Activated CD8-positive, alpha-beta T cell treated with anti-CD3 and anti-CD28 coated beads, Interleukin-2, amount 10 ng/mL, durations not matched to agents 7 days and 5 days (primary cell): Measurements from ENCODE around the gene GSTT4. TPM values are rescaled to one million over a fixed set of nuclear protein-coding genes. Genes with fewer than 3 reads are reported as not detected.
A peak's percentile ranks its signal among the peaks of the same experiment; 100 is the strongest.

Source experiments
- ATAC-seq: fragments of 150-1000 bp; cut with Tn5 transposase; one replicate; pipeline ENCODE4 v1.10.0; 2021; ENCODE audit warnings: moderate library complexity
- CTCF ChIA-PET: fragments of 350-600 bp; sonication (Branson Sonifier 250); formaldehyde crosslinking; loops from one replicate; lab custom pipeline; 2021; ENCODE audit warnings: antibody characterized with exemption; lab: Charles Lee
- POLR2A ChIA-PET: fragments of 350-600 bp; sonication (Branson Sonifier 250); formaldehyde crosslinking; loops from one replicate; lab custom pipeline; 2021; ENCODE audit warnings: antibody characterized with exemption; lab: Charles Lee
- DNase-seq: peaks from one replicate; pipeline ENCODE4 v3.0.0-alpha.2; 2020
- H3K27ac Mint-ChIP-seq: one replicate; pipeline ENCODE4 v1.8.0; 2021; ENCODE audit warnings: mild to moderate bottlenecking, mixed read lengths
- H3K27me3 Mint-ChIP-seq: one replicate; pipeline ENCODE4 v1.8.0; 2021; ENCODE audit warnings: low read depth, mixed read lengths
- H3K36me3 Mint-ChIP-seq: one replicate; pipeline ENCODE4 v1.8.0; 2021; ENCODE audit warnings: low read depth, mixed read lengths
- H3K4me1 Mint-ChIP-seq: one replicate; pipeline ENCODE4 v1.8.0; 2021; ENCODE audit warnings: low read depth, mixed read lengths
- H3K4me3 Mint-ChIP-seq: one replicate; pipeline ENCODE4 v1.8.0; 2021; ENCODE audit warnings: mild to moderate bottlenecking, mixed read lengths
- H3K9me3 Mint-ChIP-seq: one replicate; pipeline ENCODE4 v1.8.0; 2022; ENCODE audit warnings: mixed read lengths; ENCODE audit not compliant: insufficient read depth
- total RNA-seq, 2 experiments: library from RNA; stranded (reverse); gene quantifications; one replicate each; pipeline ENCODE4 v1.2.3, GENCODE V29; 2021

Gene GSTT4
- total RNA-seq, 2 experiments from 2014 or later = not detected

DNA sequence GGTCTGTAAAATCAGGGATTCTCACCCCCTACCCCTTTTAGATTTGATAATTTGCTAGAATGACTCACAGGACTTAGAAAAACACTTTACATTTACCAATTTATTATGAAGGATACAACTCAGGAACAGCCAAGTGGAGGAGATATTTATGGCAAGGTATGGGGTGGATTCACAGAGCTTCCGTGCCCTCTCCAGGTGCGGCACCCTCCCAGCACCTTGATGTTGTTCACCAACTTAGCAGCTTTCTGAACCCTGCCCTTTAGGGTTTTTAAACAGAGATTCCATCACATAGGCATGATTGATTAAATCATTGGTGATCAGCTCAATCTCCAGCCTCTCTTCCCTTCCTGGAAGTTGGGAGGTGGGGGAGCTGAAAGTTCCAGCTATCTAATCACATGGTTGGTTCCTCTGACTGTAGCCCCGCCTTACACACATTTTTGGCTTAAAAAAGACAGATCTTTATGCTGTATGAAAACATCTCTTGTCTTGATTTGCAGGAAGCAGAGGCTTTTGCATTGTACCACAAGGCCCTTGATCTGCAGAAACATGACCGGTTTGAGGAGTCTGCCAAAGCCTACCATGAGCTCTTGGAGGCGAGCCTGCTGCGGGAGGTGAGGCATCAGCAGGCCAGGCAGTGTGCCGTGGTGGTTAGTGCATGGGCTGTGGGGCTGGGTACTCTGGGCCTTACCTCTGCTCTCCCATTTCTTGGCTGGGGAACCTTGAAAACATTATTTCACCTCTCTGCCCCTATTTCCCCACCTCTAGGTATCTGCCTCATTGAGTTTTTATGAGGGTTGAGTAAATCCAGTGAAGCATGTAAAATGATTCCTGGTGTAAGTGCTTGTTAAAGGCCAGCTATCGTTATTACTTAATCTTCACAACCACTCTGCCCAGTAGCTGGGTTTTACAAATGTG lies 32.9 kb upstream of the GSTT4 start:
- POLR2A ChIA-PET = no interaction called here
- no peak for DNase-seq
- H3K4me3 Mint-ChIP-seq = no peak overlapping the region
- CTCF ChIA-PET = no interaction called here
- no peaks in the 10 kb centered on the region for H3K27me3 Mint-ChIP-seq
- no peaks in the 10 kb centered on the region for H3K9me3 Mint-ChIP-seq
- peak; percentile 63 for ATAC-seq
- H3K4me1 Mint-ChIP-seq = peaks cover 15% of the 10 kb centered on the region
- H3K27ac Mint-ChIP-seq = peak overlapping the region; percentile 3
- peaks cover 56% of the 10 kb centered on the region for H3K36me3 Mint-ChIP-seq

DNA sequence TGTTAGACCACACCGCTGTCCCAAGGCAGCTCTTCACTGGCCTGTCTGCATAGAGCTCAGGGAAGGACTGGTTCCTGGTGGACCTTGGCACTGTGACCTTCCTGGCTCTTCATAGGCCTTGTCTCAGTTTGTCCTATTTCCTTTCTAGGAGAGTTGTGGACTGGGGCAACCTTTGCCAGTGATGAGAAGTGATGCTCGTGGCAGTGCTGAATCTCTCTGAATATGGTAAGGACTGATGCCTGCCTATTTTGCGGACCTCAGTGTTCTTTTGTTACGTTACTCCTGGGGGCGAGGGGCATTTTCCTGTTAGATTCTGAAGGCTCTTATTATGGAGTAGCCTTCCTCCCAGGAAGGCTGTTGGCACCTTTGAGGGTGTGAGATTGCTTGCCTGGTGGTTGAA lies 30.0 kb upstream of the GSTT4 start:
- Mint-ChIP-seq H3K9me3 (no peaks in the 10 kb centered on the region), H3K36me3 (peaks cover 42% of the 10 kb centered on the region), H3K27ac (no peak overlapping the region), H3K4me3 (no peak overlapping the region), H3K4me1 (peaks cover 15% of the 10 kb centered on the region), H3K27me3 (no peaks in the 10 kb centered on the region)
- POLR2A ChIA-PET = no interaction called here
- ATAC-seq (no peak), DNase-seq (no peak)
- CTCF ChIA-PET = no interaction called here

- ATAC-seq (no peak), DNase-seq (no peak)
- no peaks in the 10 kb centered on the region for H3K9me3 Mint-ChIP-seq
- CTCF ChIA-PET = no interaction called here
- no peaks in the 10 kb centered on the region for H3K27me3 Mint-ChIP-seq
- no peak overlapping the region for H3K4me3 Mint-ChIP-seq
- H3K4me1 Mint-ChIP-seq = peaks cover 13% of the 10 kb centered on the region
- peaks cover 37% of the 10 kb centered on the region for H3K36me3 Mint-ChIP-seq
- no peak overlapping the region for H3K27ac Mint-ChIP-seq
- POLR2A ChIA-PET = interaction anchor here (1.2 kb wide), 1 partner anchor 23 kb away, joined by 4 read pairs; the partner anchor contains the start of gene CABIN1
Measured at GRCh38 chr22:24033731-24034130, 28.5 kb upstream of the GSTT4 start.

GRCh38 chr22:24030186-24030702 lies 25.0 kb upstream of the GSTT4 start:
- ATAC-seq (no peak), DNase-seq (no peak)
- ChIA-PET POLR2A (interaction anchor here (0.9 kb wide), 1 partner anchor 19 kb away, joined by 4 read pairs; the partner anchor contains the start of gene CABIN1), CTCF (interaction anchor here (1.1 kb wide), 1 partner anchor 19 kb away, joined by 4 read pairs; the partner anchor contains the start of gene CABIN1)
- Mint-ChIP-seq H3K4me1 (peaks cover 12% of the 10 kb centered on the region), H3K27me3 (no peaks in the 10 kb centered on the region), H3K27ac (no peak overlapping the region), H3K9me3 (no peaks in the 10 kb centered on the region), H3K4me3 (no peak overlapping the region), H3K36me3 (peaks cover 27% of the 10 kb centered on the region)

DNA sequence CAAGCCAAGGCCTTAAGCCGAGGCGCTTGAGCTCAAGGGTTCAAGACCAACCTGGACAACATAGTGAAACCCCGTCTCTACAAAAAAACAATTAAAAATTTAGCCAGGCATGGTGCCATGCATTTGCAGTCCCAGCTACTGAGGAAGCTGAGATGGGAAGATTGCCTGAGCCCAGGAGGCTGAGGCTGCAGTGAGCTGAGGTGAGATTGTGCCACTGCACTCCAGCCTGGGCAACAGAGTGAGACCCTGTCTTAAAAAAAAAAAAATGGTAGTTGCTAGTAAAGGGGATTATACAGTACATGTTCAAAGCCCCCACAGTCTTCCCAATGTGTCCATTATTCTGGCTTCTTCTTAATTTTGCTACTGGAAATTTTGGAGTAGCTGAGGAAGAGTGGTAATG lies 24.1 kb upstream of the GSTT4 start:
- Mint-ChIP-seq H3K27me3 (no peaks in the 10 kb centered on the region), H3K4me1 (peaks cover 12% of the 10 kb centered on the region), H3K4me3 (no peak overlapping the region), H3K36me3 (peaks cover 37% of the 10 kb centered on the region), H3K9me3 (no peaks in the 10 kb centered on the region), H3K27ac (no peak overlapping the region)
- ATAC-seq = no peak
- ChIA-PET CTCF (interaction anchor here (1.1 kb wide), 1 partner anchor 18 kb away, joined by 4 read pairs; the partner anchor contains the start of gene CABIN1), POLR2A (interaction anchor here (0.9 kb wide), 1 partner anchor 18 kb away, joined by 4 read pairs; the partner anchor contains the start of gene CABIN1)
- no peak for DNase-seq

GRCh38 chr22:24028533-24028932 lies 23.3 kb upstream of the GSTT4 start:
- Mint-ChIP-seq H3K36me3 (peaks cover 39% of the 10 kb centered on the region), H3K9me3 (no peaks in the 10 kb centered on the region), H3K4me1 (peaks cover 12% of the 10 kb centered on the region), H3K27ac (no peak overlapping the region), H3K27me3 (no peaks in the 10 kb centered on the region), H3K4me3 (no peak overlapping the region)
- no peak for DNase-seq
- ChIA-PET POLR2A (no interaction called here), CTCF (interaction anchor here (1.1 kb wide), 1 partner anchor 17 kb away, joined by 4 read pairs; the partner anchor contains the start of gene CABIN1)
- no peak for ATAC-seq

DNA sequence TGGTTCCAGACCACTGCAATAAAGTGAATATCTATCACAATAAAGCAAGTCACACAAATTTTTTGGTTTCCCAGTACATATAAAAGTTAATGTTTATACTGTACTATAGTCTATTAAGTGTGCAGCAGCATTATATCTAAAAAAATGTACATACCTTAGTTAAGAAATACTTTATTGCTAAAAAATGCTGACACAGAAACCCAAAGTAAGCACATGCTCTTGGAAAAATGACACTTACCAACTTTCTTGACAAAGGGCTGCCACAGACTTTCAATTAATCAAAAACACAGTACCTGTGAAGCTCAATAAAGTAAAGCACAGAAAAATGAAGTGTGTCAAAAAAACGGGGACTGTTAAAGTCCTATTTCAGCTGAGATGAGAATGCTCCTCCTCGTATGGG lies 22.7 kb upstream of the GSTT4 start:
- H3K27ac Mint-ChIP-seq = no peak overlapping the region
- ChIA-PET POLR2A (no interaction called here), CTCF (interaction anchor here (1.1 kb wide), 1 partner anchor 17 kb away, joined by 4 read pairs; the partner anchor contains the start of gene CABIN1)
- no peak overlapping the region for H3K4me3 Mint-ChIP-seq
- peaks cover 43% of the 10 kb centered on the region for H3K36me3 Mint-ChIP-seq
- H3K9me3 Mint-ChIP-seq = no peaks in the 10 kb centered on the region
- H3K4me1 Mint-ChIP-seq = peaks cover 17% of the 10 kb centered on the region
- ATAC-seq (no peak), DNase-seq (no peak)
- no peaks in the 10 kb centered on the region for H3K27me3 Mint-ChIP-seq

DNA sequence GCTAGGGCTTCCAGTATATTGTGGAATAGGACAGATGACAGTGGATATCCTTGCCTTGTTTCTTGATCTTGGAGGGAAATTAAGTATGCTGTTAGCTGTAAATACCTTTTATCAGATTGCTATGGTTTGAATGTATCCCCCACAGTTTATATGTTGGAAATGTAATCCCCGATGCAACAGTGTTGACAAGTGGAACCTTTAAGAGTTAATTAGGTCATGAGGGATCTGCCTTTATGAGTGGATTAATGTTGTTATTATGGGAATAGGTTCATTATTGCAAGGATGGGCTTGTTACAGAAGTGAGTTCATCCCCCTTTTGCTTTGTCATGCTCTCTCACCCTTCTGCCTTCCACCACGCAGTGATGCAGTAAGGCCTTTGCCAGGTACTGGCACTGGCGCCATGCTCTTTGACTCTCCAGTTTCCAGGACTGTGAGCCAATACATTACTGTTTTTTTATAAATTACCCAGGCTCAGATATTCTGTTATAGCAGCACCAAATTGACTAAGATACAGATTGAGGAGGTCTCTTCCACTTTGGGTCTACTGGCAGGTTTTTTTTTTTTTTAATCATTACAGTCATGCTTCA lies 22.2 kb upstream of the GSTT4 start:
- no peak for ATAC-seq
- Mint-ChIP-seq H3K4me1 (peaks cover 18% of the 10 kb centered on the region), H3K36me3 (peaks cover 44% of the 10 kb centered on the region), H3K4me3 (no peak overlapping the region), H3K27me3 (no peaks in the 10 kb centered on the region), H3K9me3 (no peaks in the 10 kb centered on the region), H3K27ac (no peak overlapping the region)
- ChIA-PET POLR2A (interaction anchor here (1.5 kb wide), 1 partner anchor 16 kb away, joined by 7 read pairs; the partner anchor contains the start of gene CABIN1), CTCF (interaction anchor here (0.6 to 1.3 kb wide), 2 partner anchors 12 to 17 kb away, joined by 3 to 4 read pairs; partner anchors contain the start of gene CABIN1)
- no peak for DNase-seq

- ATAC-seq (no peak), DNase-seq (no peak)
- Mint-ChIP-seq H3K27me3 (no peaks in the 10 kb centered on the region), H3K4me3 (no peak overlapping the region), H3K27ac (no peak overlapping the region), H3K9me3 (no peaks in the 10 kb centered on the region), H3K36me3 (peaks cover 48% of the 10 kb centered on the region), H3K4me1 (peaks cover 21% of the 10 kb centered on the region)
- ChIA-PET POLR2A (interaction anchor here (1.5 kb wide), 1 partner anchor 16 kb away, joined by 7 read pairs; the partner anchor contains the start of gene CABIN1), CTCF (interaction anchor here (0.6 to 1.3 kb wide), 4 partner anchors 13 to 131 kb away, joined by 3 to 4 read pairs (median 3); partner anchors contain the start of gene CABIN1)
Measured at GRCh38 chr22:24026733-24027132, 21.5 kb upstream of the GSTT4 start.

DNA sequence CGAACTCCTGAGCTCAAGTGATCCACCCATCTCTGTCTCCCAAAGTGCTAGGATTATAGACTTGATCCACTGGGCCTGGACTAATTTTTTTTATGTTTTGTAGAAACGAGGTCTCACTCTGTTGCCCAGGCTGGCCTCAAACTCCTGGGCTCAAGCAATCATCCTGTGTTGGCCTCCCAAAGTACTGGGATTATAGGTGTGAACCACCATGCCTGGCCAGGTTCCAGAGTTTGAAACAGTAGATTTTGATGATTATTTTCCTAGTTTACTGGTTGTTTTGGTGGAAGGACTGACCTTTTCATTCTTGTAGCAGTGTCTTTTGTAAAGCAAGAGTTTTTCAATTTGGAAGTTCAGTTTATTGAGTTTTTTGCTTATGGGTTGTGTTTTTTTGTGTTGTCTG lies 20.8 kb upstream of the GSTT4 start:
- Mint-ChIP-seq H3K9me3 (no peaks in the 10 kb centered on the region), H3K4me1 (peaks cover 21% of the 10 kb centered on the region), H3K27me3 (no peaks in the 10 kb centered on the region), H3K4me3 (no peak overlapping the region), H3K36me3 (peaks cover 46% of the 10 kb centered on the region), H3K27ac (no peak overlapping the region)
- DNase-seq (no peak), ATAC-seq (no peak)
- ChIA-PET CTCF (interaction anchor here (1.1 kb wide), 2 partner anchors 44 to 131 kb away, joined by 3 read pairs; no protein-coding TSS in a partner anchor), POLR2A (interaction anchor here (1.5 kb wide), 1 partner anchor 15 kb away, joined by 7 read pairs; the partner anchor contains the start of gene CABIN1)

- ChIA-PET CTCF (interaction anchor here (1.1 kb wide), 1 partner anchor 132 kb away, joined by 3 read pairs; no protein-coding TSS in a partner anchor), POLR2A (no interaction called here)
- Mint-ChIP-seq H3K4me1 (peaks cover 21% of the 10 kb centered on the region), H3K27ac (no peak overlapping the region), H3K9me3 (no peaks in the 10 kb centered on the region), H3K4me3 (no peak overlapping the region), H3K27me3 (no peaks in the 10 kb centered on the region), H3K36me3 (peaks cover 48% of the 10 kb centered on the region)
- ATAC-seq (no peak), DNase-seq (no peak)
Measured at GRCh38 chr22:24025475-24025874, 20.2 kb upstream of the GSTT4 start.
